ENCODE measurements around the gene BCL11A.

The BCL11A gene

GRCh38 chr2:60475123-60475830 lies 78.2 kb downstream of the BCL11A start:
- no peak overlapping the region for H3K4me3 ChIP-seq (ENCODE audit: insufficient read depth, low read length, poor library complexity, severe bottlenecking)
- no peaks in the 10 kb centered on the region for H3K27me3 ChIP-seq (ENCODE audit: low read length)
- H3K9me2 ChIP-seq (replicated peaks; ENCODE audit: insufficient read depth, low read length), result no peaks in the 10 kb centered on the region
- H3K27ac ChIP-seq (ENCODE audit: low read depth, low read length), result no peak overlapping the region
- no peak for TF ChIP-seq CTCF (IDR thresholded peaks at IDR 0.05; ENCODE audit: insufficient read depth, low read length, poor library complexity, severe bottlenecking)
- no peak for TF ChIP-seq EZH2phosphoT487 (conservative IDR thresholded peaks at IDR 0.05; ENCODE audit: low read length)
- H3K9ac ChIP-seq (ENCODE audit: low read length), result no peak overlapping the region
- no peak overlapping the region for H2AFZ ChIP-seq (ENCODE audit: low read depth, low read length, severe bottlenecking)
- H3F3A ChIP-seq (ENCODE audit: insufficient read depth), result peaks cover 23% of the 10 kb centered on the region
- H3K4me2 ChIP-seq (ENCODE audit: low read depth, low read length, poor library complexity, severe bottlenecking), result no peak overlapping the region
- peaks cover 18% of the 10 kb centered on the region for H3K36me3 ChIP-seq (ENCODE audit: low read length)
- H4K20me1 ChIP-seq (ENCODE audit: low read depth, low read length), result peaks cover 8% of the 10 kb centered on the region; the same call in 1 of the 2 replicates
- H3K79me2 ChIP-seq (ENCODE audit: insufficient read depth, low read length), result peaks cover 94% of the 10 kb centered on the region
- H3K9me3 ChIP-seq (ENCODE audit: insufficient read depth, low read length), result no peaks in the 10 kb centered on the region

GRCh38 chr2:60474301-60474700 lies 79.2 kb downstream of the BCL11A start:
- H3K36me3 ChIP-seq (ENCODE audit: low read length), result peaks cover 20% of the 10 kb centered on the region
- H3F3A ChIP-seq (ENCODE audit: insufficient read depth), result peaks cover 27% of the 10 kb centered on the region
- H3K4me2 ChIP-seq (ENCODE audit: low read depth, low read length, poor library complexity, severe bottlenecking), result no peak overlapping the region
- H3K9ac ChIP-seq (ENCODE audit: low read length), result no peak overlapping the region
- no peaks in the 10 kb centered on the region for H3K9me3 ChIP-seq (ENCODE audit: insufficient read depth, low read length)
- H3K79me2 ChIP-seq (ENCODE audit: insufficient read depth, low read length), result peaks cover 94% of the 10 kb centered on the region
- H3K9me2 ChIP-seq (replicated peaks; ENCODE audit: insufficient read depth, low read length), result no peaks in the 10 kb centered on the region
- no peak overlapping the region for H3K4me3 ChIP-seq (ENCODE audit: insufficient read depth, low read length, poor library complexity, severe bottlenecking)
- H4K20me1 ChIP-seq (ENCODE audit: low read depth, low read length), result peaks cover 8% of the 10 kb centered on the region; the same call in 1 of the 2 replicates
- H3K27ac ChIP-seq (ENCODE audit: low read depth, low read length), result no peak overlapping the region
- H2AFZ ChIP-seq (ENCODE audit: low read depth, low read length, severe bottlenecking), result no peak overlapping the region
- H3K27me3 ChIP-seq (ENCODE audit: low read length), result no peaks in the 10 kb centered on the region
- TF ChIP-seq EZH2phosphoT487 (conservative IDR thresholded peaks at IDR 0.05; ENCODE audit: low read length) (no peak), CTCF (IDR thresholded peaks at IDR 0.05; ENCODE audit: insufficient read depth, low read length, poor library complexity, severe bottlenecking) (no peak)

- no peaks in the 10 kb centered on the region for H3K9me3 ChIP-seq (ENCODE audit: insufficient read depth, low read length)
- H4K20me1 ChIP-seq (ENCODE audit: low read depth, low read length), result peaks cover 8% of the 10 kb centered on the region; the same call in 1 of the 2 replicates
- TF ChIP-seq CTCF (IDR thresholded peaks at IDR 0.05; ENCODE audit: insufficient read depth, low read length, poor library complexity, severe bottlenecking) (no peak), EZH2phosphoT487 (conservative IDR thresholded peaks at IDR 0.05; ENCODE audit: low read length) (no peak)
- no peak overlapping the region for H3K27ac ChIP-seq (ENCODE audit: low read depth, low read length)
- H3K79me2 ChIP-seq (ENCODE audit: insufficient read depth, low read length), result peaks cover 94% of the 10 kb centered on the region
- H3K9ac ChIP-seq (ENCODE audit: low read length), result no peak overlapping the region
- H3K4me2 ChIP-seq (ENCODE audit: low read depth, low read length, poor library complexity, severe bottlenecking), result no peak overlapping the region
- no peaks in the 10 kb centered on the region for H3K27me3 ChIP-seq (ENCODE audit: low read length)
- H3K36me3 ChIP-seq (ENCODE audit: low read length), result peaks cover 27% of the 10 kb centered on the region
- H3F3A ChIP-seq (ENCODE audit: insufficient read depth), result peaks cover 35% of the 10 kb centered on the region
- no peak overlapping the region for H3K4me3 ChIP-seq (ENCODE audit: insufficient read depth, low read length, poor library complexity, severe bottlenecking)
- no peak overlapping the region for H2AFZ ChIP-seq (ENCODE audit: low read depth, low read length, severe bottlenecking)
- no peaks in the 10 kb centered on the region for H3K9me2 ChIP-seq (replicated peaks; ENCODE audit: insufficient read depth, low read length)
Measured at GRCh38 chr2:60473546-60473945, 79.9 kb downstream of the BCL11A start.

Measured in SU-DHL-6 (cell line).